ENCODE measurements around the gene PUDP. TPM values are rescaled to one million over a fixed set of nuclear protein-coding genes. Genes with fewer than 3 reads are reported as not detected.
"Not testable (repeated sequence)": the region's sequence is repeated elsewhere in the genome, so short reads cannot be mapped to it uniquely, and the experiment has no call there.

Gene PUDP
- total RNA-seq, 2 experiments from 2014 or later = 16.6 to 18.4 TPM

DNA sequence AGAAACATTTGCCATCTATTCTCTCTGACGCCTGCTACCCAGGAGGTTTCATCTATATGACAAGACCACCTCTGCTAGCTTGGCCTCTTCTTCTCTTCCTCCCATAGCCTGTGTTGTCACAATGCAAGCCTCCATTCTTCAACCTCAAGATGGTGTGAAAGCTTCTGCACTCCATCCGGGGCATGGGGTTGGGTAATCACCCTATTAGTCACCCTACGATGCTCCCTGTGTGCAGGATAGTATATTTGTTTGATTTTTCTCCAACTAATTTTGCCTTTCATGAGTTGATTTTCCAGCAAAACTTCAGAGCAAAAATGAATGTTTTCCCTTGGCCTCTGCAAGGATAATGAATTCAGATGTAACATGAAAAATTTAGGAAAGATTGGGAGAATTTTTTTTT is 128.4 kb downstream of the PUDP start:
- ATAC-seq (no peak), DNase-seq (no peak)
- Mint-ChIP-seq H3K4me1 (ENCODE audit: low read depth) (no peaks in the 10 kb centered on the region), H3K36me3 (ENCODE audit: low read depth) (no peaks in the 10 kb centered on the region), H3K27ac (no peak overlapping the region), H3K4me3 (no peak overlapping the region), H3K27me3 (no peaks in the 10 kb centered on the region), H3K9me3 (no peaks in the 10 kb centered on the region)
- ChIA-PET POLR2A (no interaction called here), CTCF (no interaction called here)
- TF ChIP-seq, protein P1, sequence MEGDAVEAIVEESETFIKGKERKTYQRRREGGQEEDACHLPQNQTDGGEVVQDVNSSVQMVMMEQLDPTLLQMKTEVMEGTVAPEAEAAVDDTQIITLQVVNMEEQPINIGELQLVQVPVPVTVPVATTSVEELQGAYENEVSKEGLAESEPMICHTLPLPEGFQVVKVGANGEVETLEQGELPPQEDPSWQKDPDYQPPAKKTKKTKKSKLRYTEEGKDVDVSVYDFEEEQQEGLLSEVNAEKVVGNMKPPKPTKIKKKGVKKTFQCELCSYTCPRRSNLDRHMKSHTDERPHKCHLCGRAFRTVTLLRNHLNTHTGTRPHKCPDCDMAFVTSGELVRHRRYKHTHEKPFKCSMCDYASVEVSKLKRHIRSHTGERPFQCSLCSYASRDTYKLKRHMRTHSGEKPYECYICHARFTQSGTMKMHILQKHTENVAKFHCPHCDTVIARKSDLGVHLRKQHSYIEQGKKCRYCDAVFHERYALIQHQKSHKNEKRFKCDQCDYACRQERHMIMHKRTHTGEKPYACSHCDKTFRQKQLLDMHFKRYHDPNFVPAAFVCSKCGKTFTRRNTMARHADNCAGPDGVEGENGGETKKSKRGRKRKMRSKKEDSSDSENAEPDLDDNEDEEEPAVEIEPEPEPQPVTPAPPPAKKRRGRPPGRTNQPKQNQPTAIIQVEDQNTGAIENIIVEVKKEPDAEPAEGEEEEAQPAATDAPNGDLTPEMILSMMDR (IDR thresholded peaks at IDR 0.05) = no peak
- intact Hi-C loops (cut with micrococcal nuclease) = no loop called here

DNA sequence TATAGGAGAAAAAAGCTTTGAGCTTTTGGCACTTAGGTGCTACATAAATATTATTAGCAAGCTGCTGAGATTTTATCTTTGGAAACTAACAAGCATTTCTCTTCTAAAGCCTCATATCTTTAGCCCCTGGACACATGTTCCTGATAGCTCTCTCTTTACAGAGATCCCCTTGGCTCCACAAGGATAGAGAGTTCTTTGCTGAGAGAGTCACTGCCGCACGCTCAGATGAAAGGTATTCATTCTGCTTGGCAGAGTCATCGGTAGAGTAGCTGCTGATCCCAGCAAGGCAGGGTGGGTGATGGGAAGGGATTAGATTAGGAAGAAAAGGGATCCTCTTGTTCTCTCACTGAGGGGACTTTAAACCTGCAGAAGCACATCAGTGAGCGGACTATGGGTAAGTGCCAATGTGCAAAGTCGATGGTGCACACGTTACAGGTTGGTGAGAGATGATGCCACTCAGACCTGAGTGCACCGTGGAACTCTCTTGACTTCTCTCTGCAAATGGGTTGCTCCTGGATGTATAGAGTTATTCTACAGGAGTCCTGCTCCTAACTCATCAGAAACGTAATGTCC is 135.6 kb downstream of the PUDP start:
- H3K4me3 Mint-ChIP-seq; ATAC-seq; intact Hi-C loops (cut with micrococcal nuclease): not testable (repeated sequence)

DNA sequence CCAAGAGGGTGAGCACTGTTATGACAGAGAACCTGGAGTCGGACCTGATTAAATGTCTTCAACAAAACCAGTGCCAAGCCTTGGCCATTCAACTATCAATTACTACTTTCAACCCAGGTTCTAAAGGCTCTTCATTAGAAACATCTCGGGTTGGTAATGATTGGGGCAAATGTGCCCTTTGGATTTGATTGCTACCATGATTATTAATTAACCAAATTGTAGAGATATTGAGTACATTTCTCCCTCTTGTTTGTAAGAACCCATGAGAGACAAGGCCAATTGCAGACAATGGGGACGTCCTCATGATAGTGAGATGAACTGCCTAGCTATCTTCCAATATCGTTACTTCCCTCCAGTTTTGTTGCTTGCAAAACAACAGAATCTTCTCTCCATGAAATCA is 137.1 kb downstream of the PUDP start:
- H3K36me3 Mint-ChIP-seq (ENCODE audit: low read depth); intact Hi-C loops (cut with micrococcal nuclease); ATAC-seq; H3K4me1 Mint-ChIP-seq (ENCODE audit: low read depth); CTCF ChIA-PET; H3K9me3 Mint-ChIP-seq; DNase-seq; H3K27me3 Mint-ChIP-seq; H3K4me3 Mint-ChIP-seq; H3K27ac Mint-ChIP-seq; POLR2A ChIA-PET: not testable (repeated sequence)

More for the DNA sequence above, 135.6 kb downstream of the PUDP start:
- DNase-seq; H3K36me3 Mint-ChIP-seq (ENCODE audit: low read depth); H3K4me1 Mint-ChIP-seq (ENCODE audit: low read depth); H3K27me3 Mint-ChIP-seq; POLR2A ChIA-PET; CTCF ChIA-PET; H3K9me3 Mint-ChIP-seq; H3K27ac Mint-ChIP-seq: not testable (repeated sequence)

DNA sequence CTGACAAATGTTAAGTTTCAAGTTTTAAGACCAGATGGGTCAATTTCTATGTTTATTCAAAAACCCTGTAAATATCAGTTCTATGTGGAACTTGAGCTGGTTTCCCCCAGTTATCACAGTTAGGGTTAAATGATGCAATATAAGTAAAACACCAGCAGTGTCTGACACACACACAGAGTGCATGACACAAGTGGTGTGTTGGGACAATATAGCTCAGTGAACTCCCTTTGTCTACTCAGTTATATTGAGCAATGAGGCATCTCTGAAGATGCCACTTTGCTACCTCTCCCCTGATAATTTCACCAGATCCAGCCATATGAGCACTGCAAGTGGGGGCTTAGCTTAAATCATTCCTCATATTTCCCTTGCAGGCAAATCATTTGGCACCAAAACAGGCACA is 140.6 kb downstream of the PUDP start:
- H3K27ac Mint-ChIP-seq; POLR2A ChIA-PET; H3K27me3 Mint-ChIP-seq; H3K4me3 Mint-ChIP-seq; ATAC-seq; DNase-seq; H3K36me3 Mint-ChIP-seq (ENCODE audit: low read depth); H3K9me3 Mint-ChIP-seq; CTCF ChIA-PET; H3K4me1 Mint-ChIP-seq (ENCODE audit: low read depth); intact Hi-C loops (cut with micrococcal nuclease): not testable (repeated sequence)

Small RNAs within 50 kb of the gene (microRNA-seq; reads per million reads assigned to microRNA genes)
- not detected for gene MIR4767 (ENCODE audit: borderline microRNAs expressed, borderline replicate concordance)

Other genes with a start within 250 kb of the PUDP start
- under 1 TPM; 0.50 to 0.72 TPM for gene STS, start 441 bp downstream of the PUDP start, total RNA-seq